HG03469 (cell line): ENCODE results near the gene ALDH8A1.

Source experiments
- ATAC-seq: cut with Tn5 transposase; IDR thresholded peaks from one replicate; pipeline ENCODE4 v1.9.1; 2021; ENCODE audit warnings: mild to moderate bottlenecking, moderate library complexity, moderate number of reproducible peaks; ENCODE audit not compliant: unreplicated experiment

The ALDH8A1 gene

DNA sequence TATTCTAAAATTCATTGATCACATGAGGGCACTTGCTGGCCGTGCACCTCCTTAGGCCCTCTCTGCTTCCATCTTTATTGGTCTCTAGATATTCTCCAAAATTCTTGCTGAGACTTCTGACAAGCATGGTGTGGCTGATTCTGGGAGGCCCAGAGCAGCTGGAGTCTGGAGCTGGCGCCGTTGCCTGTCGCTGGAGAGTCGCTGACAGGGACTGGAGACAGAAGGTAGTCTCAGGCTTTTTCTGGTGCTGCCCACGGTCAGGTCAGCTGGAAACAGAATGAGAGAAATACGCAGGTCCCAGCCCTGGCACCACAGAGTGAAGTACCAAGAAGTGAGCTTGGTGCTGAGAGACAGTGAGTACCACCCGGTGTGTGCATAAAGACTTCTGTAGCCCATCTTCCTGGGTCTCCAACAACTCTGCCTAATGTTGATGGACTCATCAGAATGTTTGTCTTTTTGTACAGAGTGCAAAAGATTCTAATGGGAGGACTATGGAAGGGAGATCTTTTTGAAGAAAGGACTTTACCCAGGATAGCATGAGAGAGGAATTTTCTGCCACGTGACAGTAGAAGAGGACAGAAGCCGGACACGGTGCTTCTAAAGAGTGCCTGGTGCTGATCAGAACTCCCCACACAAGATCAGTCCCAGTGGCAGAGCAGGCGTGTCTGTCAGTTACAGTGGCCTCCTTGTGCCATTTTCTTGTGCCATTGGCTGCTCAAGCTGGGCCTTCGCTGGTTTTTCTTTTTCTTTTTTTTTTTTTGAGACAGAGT is 1.8 kb upstream of the ALDH8A1 start:
- no peak for ATAC-seq

DNA sequence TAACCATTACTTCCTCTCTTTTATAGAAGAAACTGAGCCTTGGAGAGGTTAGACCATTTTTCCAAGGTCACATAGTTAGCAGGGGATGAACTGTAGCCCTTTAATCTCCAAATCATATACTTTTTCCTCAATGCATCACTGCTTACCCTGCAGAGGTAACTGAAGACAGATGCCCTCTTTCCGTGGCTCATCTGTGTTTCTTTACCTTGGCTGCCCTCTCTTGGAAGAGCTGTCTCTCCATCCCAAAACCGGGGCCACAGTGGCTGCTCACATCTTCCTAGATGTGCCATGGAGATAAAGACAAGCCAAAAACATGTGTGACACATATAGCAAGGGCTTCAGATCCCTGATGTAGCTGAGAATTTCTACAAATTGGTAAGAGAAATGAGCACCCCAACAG is 581 bp upstream of the ALDH8A1 start:
- ATAC-seq, result no peak

DNA sequence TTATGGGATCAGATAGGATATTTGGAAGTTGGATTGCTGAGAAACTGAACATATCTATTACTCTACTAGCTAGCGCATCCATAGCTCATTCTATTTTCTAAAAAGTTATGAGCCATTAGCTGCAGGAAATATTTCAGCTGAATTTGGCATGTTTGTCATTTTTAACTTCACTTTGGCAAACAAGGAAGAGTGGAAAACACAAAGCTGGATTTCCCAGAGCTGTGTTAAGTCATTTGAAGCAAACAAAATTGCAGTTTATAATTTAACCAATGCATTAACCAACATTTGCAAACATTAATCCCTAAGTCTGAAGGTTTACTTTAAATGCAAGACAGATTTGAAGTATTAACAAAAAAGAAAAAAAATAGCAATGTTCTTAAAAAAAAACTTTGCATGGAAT is 1.2 kb downstream of the ALDH8A1 start:
- ATAC-seq, result no peak

DNA sequence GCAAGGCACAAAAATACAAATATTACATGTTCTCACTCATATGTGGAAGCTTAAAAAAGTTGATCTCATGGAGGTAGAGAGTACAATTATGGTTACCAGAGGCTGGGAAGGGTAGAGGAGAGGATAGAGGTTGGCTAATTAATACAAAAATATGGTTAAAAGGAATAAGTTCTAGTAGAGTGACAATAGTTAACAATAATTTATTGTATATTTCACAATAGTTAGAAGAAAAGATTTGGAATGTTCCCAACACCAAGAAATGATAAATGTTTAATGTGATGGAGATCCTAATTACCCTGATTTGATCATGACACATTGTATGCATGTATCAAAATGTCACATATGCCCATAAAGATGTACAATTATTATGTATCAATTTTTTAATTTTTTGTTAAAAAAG is 1.8 kb downstream of the ALDH8A1 start:
- ATAC-seq, result no peak

DNA sequence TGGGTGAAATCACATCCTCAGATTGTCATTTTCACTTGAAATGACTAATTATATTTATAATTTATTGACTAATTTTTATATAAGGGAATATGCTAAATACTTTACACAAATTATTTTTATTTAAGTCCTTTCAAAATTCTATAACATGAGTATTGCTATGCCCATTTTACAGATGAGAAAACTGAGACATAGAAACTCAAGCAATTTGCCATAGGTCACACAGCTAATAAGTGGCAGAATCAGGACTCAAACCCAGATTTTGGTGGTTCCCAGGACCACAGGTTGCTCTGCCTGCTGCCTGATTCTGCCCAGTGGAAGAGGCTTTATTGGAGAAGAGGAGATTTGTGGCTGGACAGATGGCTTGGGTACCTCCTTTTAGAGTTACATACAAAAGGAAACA is 4.9 kb downstream of the ALDH8A1 start:
- ATAC-seq, result no peak

DNA sequence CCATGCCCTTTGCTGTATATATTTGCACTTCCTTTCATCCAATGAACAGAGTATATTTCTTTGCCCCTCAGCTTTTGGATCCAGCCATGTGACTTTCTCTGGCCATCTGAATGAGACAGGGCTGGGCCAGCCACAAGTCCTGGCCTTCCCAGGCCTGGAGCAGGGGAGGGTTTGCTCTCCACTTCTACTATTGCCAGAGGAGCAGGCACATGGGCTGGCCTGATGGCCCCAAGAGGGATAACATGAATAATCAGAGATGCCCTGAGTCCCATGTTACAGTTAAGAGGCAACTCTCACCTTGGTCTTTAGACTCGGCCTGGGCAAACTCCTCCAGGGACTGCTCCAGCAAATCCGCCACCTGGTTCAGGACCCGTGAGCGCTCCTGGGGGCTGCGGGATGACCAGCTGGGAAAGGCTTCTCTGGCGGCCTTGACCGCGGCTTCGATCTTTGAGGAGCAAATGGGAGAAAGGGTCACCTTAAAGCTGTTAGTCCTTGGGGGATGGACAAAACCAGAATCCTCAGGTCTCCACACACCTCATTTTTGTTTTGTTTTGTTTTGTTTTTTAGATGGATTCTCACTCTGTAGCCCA is 6.3 kb downstream of the ALDH8A1 start:
- no peak for ATAC-seq

DNA sequence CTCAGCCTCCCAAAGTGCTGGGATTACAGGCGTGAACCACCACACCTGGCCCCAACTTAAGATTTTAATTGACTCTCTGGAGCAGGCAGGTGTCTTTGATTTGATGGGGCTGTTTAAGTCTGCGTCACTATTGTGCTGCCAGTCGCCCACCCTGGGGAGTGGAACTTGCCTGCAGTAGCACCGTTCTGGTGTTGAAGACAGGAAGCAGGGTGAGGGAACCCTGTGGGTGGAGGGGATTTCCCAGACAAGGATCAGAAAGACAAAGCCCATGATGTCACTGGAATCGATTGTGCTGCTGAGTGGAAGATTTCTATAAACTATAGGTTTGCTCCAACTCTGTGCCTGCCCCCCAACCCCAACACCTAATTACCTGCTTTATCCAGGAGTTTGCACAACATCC is 11.0 kb downstream of the ALDH8A1 start:
- ATAC-seq, result no peak

DNA sequence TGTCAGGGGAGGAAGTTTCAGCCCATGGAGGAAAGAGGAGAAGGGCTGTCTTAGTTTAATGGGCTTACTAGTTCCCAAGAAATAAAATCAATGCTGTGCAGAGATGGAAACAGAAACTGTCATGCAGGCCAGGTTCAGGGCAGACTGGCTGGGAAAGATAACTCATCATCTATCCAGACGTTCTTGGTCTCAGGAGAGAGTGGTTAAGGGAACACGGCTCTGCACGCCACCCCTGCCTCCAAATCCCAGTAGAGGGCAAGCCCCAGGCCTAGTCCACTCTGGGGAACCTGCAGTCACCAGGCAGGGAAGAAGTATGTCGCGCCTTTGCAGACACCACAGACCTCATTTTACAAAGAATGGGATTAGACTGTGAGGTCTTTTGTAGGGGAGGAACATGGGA is 12.5 kb downstream of the ALDH8A1 start:
- no peak for ATAC-seq

DNA sequence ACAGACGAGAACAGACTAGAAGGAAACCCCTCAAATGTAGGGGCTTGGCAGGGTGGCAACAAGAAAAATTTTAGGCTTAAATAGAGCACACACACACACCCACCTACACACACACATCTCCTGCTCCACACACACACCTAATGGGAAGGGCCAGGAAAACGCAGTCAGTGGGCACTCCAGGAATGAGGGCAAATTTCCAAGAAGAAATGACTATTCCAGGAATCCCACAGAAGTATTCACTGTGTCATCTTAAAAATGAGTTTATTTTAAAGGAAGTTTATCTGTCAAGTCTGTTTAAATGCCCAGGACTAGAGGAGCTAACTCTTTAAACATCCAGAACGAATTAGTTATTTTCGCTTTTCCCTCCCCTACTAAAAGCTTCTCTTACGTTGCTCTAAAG is 13.0 kb downstream of the ALDH8A1 start:
- ATAC-seq, result no peak

DNA sequence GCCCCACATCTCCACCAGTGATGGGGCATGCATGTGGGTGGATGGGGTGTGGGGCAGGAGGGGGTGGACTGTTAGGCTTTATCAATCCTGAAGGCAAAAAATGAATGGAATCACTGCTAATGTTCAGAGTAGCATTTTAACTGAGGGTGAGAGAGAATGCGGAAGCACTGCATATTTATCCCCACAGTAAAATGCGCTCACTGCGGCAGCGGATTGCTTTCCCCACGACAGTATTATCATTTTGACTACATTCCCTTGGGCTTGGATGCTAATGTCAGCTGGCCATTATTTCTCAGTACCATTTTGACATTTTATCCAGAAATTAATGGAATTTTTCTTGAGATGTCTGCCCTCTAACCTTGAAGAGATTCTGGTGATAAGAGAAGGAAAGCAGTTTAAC is 13.4 kb downstream of the ALDH8A1 start:
- no peak for ATAC-seq

DNA sequence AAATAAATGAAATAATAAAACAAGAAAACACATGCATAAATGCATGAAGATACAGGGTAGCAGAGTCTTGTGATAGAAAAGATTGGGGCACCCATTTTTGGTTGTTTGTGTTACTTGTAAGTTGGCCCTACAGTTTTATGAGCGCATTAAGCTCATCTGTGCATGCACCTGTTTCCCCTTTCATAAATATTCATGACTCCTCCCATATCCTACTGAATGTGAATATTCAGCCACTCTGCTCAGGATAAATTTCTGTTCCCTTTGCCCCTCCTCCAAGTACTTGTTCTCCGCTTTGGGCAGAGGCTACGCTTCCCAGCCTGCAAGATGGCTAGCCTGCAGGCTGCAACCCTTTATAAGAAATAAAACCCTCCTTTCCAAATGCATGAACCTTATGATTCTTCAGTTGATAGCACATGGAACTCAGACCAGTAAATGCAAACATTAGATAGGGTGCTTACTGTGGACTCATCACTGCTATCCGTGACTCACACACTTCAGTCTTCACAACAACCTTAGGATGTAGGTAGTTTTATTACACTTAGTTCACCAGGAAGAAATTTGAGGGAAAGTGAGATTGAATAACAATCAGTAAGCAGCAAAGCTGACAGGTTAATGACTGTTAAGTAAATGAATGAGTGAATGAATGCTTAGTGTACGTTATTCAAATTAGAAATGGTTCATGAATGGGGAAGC is 15.0 kb downstream of the ALDH8A1 start:
- no peak for ATAC-seq

DNA sequence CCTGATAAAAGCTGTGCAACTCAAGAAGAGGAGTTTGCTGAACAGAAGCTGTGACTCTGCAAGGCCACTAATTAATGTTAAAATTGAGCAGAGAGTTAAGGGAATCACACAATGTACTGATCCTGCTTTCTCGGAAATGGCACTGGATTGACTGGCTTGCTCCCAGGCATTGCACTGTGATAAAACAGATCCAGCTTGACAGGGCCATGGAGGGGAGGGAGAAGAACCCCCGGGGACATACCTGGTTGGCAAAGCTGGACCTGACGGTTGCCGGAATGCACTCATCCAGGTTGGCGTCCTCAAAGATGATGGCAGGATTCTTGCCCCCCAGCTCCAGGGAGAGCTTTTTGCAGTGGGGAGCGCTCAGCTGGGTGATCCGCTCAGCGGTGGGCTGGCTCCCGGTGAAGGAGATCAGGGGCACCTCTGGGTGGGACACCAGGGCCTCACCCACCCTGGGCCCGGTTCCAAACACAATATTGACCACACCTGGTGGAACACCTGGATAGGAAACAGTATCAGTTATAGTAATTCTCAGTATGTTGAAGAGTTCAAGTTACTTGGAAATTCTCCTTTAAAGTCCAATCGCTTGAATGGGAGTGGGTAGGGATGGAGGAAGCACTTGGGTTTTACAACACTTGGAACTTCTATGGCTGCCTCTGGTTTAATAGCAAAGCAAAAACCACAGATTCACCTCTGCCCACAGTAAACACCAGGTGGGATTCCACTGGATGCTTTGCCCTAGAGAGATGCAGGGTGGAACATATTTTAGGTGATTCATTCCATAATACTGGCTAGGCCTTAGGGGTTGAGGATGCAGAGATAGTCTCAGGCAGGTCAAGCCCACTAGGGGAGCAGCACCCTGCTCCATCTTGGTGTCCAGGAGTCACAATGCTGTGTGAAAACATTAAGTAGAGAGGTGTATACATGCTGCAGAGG is 17.1 kb downstream of the ALDH8A1 start:
- no peak for ATAC-seq

DNA sequence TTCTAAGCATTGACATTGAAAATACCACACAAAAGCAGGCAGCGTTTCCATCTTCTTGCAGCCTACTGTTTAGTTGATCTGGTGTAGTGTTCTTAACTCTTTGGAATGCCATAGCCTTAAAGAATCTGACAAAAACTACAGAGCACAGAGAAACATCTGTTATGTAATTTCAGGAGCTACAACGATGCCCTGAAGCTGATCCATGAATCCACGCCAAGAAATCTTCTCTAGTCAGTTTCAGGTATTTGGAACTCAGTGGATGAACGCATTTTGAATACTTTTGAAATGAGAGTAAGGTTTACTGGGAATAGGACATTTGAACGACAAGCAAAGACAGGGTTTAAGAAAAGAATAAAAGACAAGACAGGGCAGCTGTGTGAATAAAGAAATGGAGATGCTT is 17.8 kb downstream of the ALDH8A1 start:
- no peak for ATAC-seq

DNA sequence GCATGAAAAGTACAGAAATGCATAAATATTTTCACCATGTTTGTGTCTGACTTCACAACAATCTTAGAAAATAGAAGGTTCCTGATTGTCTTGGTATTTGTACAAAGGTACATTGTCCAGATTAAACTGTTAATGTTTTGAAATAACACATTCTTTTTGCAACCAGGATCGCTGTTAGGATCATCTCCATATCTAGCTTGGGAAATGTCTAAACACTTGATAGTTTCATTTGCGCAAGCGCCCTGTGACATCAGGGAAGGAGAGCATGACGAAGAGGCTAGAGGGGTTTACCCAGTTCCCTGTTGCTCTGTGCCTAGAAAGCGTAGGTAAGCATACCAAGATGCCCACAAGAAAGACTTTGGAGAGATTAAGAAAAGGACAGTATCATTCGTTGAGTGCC is 19.4 kb downstream of the ALDH8A1 start:
- no peak for ATAC-seq

DNA sequence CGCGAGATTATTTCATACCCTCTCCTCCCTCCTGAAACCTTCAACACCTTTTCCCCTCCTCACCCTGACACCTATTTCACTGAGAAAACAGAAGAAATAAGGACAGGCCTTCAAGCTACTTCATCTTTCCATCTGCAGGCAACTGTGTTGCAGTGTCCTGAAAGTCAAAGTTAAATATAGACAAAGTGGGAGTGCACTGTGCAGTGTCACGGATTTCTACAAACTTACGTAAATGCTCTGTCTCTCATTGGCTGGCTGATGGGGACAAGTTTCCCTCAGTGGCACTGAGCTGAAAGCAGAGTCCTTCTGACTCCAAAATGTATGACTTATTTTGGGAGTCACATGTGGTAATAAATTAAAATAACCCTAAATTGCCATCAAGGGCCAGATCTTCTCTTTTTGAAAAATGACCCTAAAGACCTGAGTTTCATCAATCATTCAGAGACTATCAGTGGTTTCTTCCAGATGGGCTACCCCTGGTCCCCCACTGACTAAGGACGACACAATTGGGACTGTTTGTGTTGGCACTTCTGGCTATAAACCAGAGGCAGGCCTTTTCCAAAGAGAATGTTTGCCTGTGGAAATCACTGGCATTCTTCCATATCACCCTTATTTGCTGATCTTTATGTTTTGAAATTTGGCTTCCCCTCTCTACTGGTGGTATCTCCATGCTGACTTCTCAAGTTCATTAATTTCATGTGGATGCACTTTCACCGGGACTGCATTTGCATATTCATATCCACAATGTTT is 21.6 kb downstream of the ALDH8A1 start:
- ATAC-seq, result no peak

DNA sequence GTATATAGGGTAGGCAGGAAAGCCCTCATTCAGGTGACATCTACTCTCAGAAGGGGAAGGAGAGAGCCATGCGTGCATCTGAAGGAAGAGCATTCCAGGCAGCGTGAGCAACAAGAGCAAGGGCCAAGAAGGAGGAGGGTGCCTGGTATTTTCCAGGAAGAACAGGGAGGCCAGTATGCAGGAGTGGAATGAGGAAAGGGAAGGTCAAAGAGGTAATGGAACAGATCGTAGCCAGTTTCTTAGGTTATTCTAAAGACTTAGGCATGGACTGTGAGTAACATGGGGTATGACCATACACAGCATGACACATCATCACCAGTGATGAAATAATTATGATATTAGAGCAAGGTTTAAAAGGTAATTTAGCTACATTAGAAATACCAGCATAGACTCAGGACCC is 24.1 kb downstream of the ALDH8A1 start:
- no peak for ATAC-seq

DNA sequence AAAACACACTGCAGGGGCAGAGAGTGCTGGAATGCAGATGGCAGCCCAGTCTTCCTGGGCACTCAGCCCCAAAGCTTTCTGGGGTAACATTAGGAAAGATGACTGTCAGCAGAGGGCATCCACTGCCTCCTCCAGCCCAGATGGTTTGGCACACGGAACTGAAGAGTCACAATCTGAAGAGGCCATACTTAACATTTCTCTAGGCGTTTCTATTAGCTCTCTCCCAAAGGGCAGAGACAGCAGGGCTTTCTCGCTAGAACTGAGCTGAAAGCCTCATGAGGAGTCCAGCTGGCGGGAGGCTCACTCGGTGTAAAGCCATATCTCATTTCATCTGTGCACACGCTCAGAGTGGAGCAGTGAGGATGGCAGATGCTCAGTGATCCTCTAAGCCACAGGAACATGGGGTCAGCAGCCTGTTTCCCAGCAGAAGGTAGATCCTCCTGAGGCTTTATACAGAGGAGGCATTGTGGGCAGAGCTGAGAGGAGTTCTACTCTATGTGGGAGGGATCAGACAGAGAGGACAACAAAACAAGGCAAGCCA is 28.1 kb downstream of the ALDH8A1 start:
- no peak for ATAC-seq

DNA sequence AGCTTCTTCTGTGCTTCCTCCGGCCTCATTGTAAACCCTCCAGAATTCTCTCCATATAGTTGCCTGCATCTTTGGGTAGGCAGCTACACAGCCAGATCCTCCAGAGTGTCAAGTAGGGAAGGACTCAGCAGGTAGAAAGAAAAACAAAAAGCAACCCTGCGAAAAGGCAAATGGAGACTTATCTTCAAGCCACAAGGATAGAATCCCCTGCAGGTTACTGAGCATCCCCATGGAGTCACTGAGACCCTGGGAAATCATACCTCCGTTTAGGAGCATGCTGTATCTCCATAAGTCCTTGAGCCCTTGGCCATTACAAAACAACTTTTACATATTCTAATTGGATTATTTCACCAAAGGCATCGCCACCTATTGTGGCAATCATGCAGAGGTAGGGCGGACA is 28.6 kb downstream of the ALDH8A1 start:
- no peak for ATAC-seq

DNA sequence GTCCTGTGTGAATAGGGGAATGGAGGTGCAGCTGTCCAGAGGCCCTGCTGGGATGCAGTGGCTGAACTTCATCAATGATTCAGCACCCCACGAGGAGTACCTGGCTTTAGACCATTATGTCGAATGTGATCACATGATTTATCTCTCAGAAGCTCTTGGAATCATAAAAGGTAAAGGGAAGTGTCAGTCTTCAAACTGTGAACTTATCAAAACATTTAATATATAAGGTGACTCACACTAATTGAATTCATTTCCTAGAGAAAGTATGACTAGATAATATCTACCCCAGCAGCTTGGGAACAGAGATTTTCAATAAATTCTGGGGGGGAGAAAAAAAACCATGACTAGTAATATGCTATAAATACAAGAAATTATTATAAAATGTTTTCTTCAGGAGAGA is 29.5 kb downstream of the ALDH8A1 start:
- no peak for ATAC-seq

DNA sequence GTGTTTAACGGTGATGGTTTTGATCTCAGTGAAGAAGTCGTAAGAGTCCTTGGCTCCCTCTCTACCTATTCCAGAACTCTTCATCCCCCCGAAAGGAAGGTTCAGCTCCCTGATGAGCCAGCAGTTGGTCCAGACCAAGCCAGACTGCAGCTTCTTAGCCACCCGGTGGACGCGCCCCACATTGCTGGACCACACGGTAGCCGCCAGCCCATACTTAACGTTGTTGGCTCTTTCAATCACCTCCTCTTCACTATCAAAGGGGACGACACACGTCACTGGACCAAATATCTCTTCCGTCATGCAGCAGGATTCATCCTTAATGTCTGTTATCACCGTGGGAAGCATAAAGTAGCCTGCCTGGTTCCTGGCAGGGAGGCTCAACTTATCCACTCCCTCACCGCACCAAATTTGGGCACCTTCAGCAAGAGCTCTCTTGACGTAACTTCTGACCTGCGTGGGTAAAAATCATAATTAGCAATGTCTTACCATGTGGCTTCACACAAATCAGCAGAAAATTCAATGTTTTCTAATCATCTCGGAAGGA is 31.4 kb downstream of the ALDH8A1 start:
- no peak for ATAC-seq
